Measurements from ENCODE around the gene POLR2B. TPM values are rescaled to one million over a fixed set of nuclear protein-coding genes. Genes with fewer than 3 reads are reported as not detected.
A peak's percentile ranks its signal among the peaks of the same experiment; 100 is the strongest.

POLR2B gene
- total RNA-seq, 1 donor from 2014 or later, result 129 TPM

DNA sequence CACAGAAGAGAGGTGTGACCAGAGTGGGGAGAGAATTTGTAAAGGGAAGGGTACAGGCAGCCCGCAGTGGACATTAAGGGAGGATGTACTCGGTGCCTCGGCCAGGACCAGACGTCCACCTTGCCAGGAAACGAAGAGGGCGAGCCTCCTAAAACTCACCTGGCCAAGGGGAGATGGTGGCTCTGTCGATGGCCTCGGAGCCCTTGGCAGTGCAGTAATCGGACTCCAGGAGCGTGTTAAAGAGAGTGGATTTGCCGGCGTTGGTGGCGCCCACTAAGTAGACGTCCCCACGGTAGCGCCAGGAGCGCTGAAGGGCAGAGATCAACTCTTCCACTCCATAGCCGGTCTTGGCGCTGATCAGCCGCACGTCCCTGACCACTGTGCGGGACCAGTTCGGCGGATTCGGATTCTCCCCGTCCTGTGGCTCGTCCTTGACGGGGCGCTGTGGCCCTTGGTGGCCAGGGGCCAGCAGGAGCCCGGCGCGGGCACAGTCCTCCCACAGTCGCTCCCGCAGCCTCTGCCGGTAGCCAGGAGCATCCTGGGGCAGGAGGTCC, 2.3 kb upstream of the POLR2B start:
- peak overlapping the region; percentile 43 for H3K27ac Mint-ChIP-seq (ENCODE audit: unreplicated experiment)
- DNase-seq (ENCODE audit: low read depth, low spot score), result no peak

DNA sequence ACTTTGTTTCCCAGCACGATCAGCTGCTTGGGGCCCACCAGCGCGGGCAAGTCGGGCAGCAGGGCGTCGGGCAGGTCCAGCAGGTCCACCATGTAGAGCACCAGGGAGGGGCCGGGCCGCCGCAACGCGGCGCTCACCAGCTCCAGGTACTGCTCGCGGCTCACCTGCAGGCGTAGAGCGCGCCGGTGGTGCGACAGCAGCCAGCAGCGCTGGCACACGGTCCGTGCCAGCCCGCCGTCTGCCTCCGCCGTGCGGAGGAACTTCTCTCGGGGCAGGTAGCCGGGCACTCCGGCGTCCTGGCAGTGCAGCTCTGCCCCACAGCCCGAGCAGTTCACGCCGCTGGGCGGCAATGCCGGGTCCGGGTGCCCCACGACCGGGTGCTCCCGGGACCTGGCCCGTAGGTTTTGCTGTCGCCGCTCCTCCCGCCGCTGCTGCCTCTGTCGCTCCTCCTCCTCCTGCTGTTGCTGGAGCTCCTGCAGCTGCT, 1.8 kb upstream of the POLR2B start:
- Mint-ChIP-seq H3K27ac (ENCODE audit: unreplicated experiment) (peak overlapping the region; percentile 96), H3K9me3 (peaks cover 4% of the 10 kb centered on the region), H3K4me1 (peaks cover 51% of the 10 kb centered on the region), H3K27me3 (ENCODE audit: low read depth) (peaks cover 2% of the 10 kb centered on the region), H3K4me3 (peak overlapping the region; percentile 100), H3K36me3 (ENCODE audit: low read depth) (peaks cover 24% of the 10 kb centered on the region)
- DNase-seq (ENCODE audit: low read depth, low spot score), result peak; percentile 41
- TF ChIP-seq, protein P1, sequence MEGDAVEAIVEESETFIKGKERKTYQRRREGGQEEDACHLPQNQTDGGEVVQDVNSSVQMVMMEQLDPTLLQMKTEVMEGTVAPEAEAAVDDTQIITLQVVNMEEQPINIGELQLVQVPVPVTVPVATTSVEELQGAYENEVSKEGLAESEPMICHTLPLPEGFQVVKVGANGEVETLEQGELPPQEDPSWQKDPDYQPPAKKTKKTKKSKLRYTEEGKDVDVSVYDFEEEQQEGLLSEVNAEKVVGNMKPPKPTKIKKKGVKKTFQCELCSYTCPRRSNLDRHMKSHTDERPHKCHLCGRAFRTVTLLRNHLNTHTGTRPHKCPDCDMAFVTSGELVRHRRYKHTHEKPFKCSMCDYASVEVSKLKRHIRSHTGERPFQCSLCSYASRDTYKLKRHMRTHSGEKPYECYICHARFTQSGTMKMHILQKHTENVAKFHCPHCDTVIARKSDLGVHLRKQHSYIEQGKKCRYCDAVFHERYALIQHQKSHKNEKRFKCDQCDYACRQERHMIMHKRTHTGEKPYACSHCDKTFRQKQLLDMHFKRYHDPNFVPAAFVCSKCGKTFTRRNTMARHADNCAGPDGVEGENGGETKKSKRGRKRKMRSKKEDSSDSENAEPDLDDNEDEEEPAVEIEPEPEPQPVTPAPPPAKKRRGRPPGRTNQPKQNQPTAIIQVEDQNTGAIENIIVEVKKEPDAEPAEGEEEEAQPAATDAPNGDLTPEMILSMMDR (conservative IDR thresholded peaks at IDR 0.05), result peak; percentile 24

More for the DNA sequence above, 2.3 kb upstream of the POLR2B start:
- peaks cover 4% of the 10 kb centered on the region for H3K9me3 Mint-ChIP-seq
- H3K36me3 Mint-ChIP-seq (ENCODE audit: low read depth), result peaks cover 27% of the 10 kb centered on the region
- H3K4me1 Mint-ChIP-seq, result peaks cover 45% of the 10 kb centered on the region
- TF ChIP-seq, protein P1 (conservative IDR thresholded peaks at IDR 0.05), result no peak
- peaks cover 2% of the 10 kb centered on the region for H3K27me3 Mint-ChIP-seq (ENCODE audit: low read depth)
- H3K4me3 Mint-ChIP-seq, result peak overlapping the region; percentile 100

DNA sequence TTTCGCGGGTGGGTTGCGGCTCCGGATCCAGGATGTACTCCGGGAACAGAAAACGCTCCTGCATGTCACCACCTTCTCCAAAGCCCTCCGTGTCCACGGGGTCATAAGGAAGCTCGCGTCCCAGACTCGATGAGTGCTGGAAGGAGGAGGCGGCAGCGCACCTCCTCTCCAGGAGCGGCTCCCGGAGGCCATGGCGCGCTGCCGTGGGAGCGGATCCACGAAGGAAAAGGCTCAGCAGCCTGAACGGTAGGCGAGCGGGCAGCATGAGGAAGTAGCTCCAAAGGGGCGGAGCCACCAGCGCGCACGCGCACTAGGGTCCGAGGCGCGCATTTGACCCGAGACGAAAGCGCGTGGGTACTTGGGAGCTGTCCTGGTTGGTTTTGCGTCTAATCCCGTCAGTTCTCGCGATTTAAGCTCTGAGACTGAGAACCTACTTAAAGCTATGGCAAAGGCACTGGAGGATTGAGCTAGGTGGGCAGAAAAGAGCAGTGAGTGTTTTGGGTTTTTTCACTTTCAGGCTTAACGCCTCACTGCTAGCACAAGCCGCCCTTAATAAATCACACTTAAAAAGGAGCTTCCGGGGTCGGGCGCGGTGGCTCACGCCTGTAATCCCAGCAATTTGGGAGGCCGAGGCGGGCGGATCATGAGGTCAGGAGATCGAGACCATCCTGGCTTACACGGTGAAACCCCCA, 1.2 kb upstream of the POLR2B start, which contains the start of gene NOA1:
TSS of gene NOA1 (minus strand) at position 286 of the 692 bp plus-strand sequence. CDS start at position 265, 21 bp downstream.
- DNase-seq (ENCODE audit: low read depth, low spot score), result peak; percentile 98
- Mint-ChIP-seq H3K27ac (ENCODE audit: unreplicated experiment) (peak within 1 kb of the TSS; percentile 96), H3K9me3 (peaks cover 4% of the 10 kb centered on the region), H3K36me3 (ENCODE audit: low read depth) (peaks cover 19% of the 10 kb centered on the region), H3K4me1 (peaks cover 54% of the 10 kb centered on the region), H3K27me3 (ENCODE audit: low read depth) (peaks cover 2% of the 10 kb centered on the region), H3K4me3 (peak within 1 kb of the TSS; percentile 100)
- TF ChIP-seq, protein P1 (conservative IDR thresholded peaks at IDR 0.05), result no peak

DNA sequence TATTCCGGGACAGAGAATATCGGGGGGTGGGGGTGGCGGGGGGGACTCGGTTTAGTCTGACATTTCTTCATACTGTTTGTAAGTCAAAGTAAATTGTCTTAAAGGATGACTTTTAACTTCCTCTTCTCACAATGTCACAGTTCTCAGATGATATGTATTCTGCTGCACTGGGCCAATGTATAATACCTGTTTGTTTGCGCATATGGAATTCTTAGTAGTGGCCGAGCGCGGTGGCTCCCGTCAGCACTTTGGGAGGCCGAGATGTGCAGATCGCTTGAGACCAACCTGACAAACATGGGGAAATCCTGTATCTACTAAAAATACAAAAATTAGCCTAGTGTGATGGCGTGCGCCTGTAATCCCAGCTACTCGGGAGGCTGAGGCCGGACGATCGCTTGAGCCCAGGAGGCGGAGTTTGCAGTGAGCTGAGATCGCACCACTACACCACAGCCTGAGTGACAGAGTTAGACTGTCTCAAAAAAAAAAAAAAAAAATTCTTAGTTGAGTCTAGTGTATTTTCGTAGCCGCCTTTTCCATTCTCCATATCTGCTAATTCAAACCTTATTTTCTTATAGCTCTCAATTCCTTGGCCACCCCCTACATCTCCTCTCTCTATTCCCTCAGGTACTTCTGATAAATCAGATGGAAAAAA, 851 bp downstream of the POLR2B start:
- peak overlapping the region; percentile 87 for H3K27ac Mint-ChIP-seq (ENCODE audit: unreplicated experiment)
- peaks cover 2% of the 10 kb centered on the region for H3K36me3 Mint-ChIP-seq (ENCODE audit: low read depth)
- peak overlapping the region; percentile 100 for H3K4me3 Mint-ChIP-seq
- DNase-seq (ENCODE audit: low read depth, low spot score), result peak; percentile 14
- TF ChIP-seq, protein P1 (conservative IDR thresholded peaks at IDR 0.05), result no peak
- peaks cover 2% of the 10 kb centered on the region for H3K27me3 Mint-ChIP-seq (ENCODE audit: low read depth)
- H3K4me1 Mint-ChIP-seq, result peaks cover 54% of the 10 kb centered on the region
- no peaks in the 10 kb centered on the region for H3K9me3 Mint-ChIP-seq

DNA sequence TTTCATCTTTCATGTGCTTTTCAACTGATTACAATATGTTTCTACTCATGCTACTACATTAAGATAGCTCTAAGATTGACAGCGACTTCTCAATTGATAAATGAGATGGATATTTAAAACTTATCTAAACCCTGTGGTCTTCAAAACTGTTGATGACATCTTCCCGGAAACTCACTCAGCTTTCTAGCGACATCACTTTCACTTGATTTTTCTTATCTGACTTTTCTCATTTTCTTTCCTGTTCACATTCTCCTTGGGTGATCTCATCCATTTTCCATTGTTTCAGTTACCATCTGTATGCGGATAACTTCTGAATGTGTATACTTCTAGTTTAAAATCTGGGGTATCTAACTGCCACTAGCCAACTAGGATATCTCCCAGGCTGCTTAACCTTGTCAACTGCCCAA, 3.1 kb downstream of the POLR2B start:
- H3K9me3 Mint-ChIP-seq, result no peaks in the 10 kb centered on the region
- TF ChIP-seq, protein P1 (conservative IDR thresholded peaks at IDR 0.05), result no peak
- DNase-seq (ENCODE audit: low read depth, low spot score), result no peak
- no peak overlapping the region for H3K27ac Mint-ChIP-seq (ENCODE audit: unreplicated experiment)
- H3K36me3 Mint-ChIP-seq (ENCODE audit: low read depth), result peaks cover 3% of the 10 kb centered on the region
- H3K4me1 Mint-ChIP-seq, result peaks cover 46% of the 10 kb centered on the region
- peak overlapping the region; percentile 100 for H3K4me3 Mint-ChIP-seq
- H3K27me3 Mint-ChIP-seq (ENCODE audit: low read depth), result peaks cover 2% of the 10 kb centered on the region

Measured in neural crest cell (in vitro differentiated cells).